IPS-15b (cell line): Measurements from ENCODE around the gene TBX15.

Experiments used
- H3K27me3 ChIP-seq: one replicate; pipeline ENCODE4 v1.6.1; 2013; ENCODE audit warnings: low read length; ENCODE audit not compliant: control insufficient read depth, insufficient read depth
- H3K36me3 ChIP-seq: one replicate; pipeline ENCODE4 v1.6.1; 2013; ENCODE audit warnings: low read length; ENCODE audit not compliant: control insufficient read depth, insufficient read depth
- H3K4me1 ChIP-seq: one replicate; pipeline ENCODE4 v1.6.1; 2013; ENCODE audit warnings: mild to moderate bottlenecking, low read length; ENCODE audit not compliant: control insufficient read depth, insufficient read depth
- H3K4me3 ChIP-seq: one replicate; pipeline ENCODE4 v1.5.1; 2013; ENCODE audit warnings: low read depth, low read length
- H3K9ac ChIP-seq: one replicate; pipeline ENCODE4 v1.6.1; 2013; ENCODE audit warnings: low read depth, mild to moderate bottlenecking, low read length
- H3K9me3 ChIP-seq: one replicate; pipeline ENCODE4 v1.6.1; 2013; ENCODE audit warnings: mild to moderate bottlenecking, low read length; ENCODE audit not compliant: control insufficient read depth, insufficient read depth

TBX15 gene

GRCh38 chr1:118881751-118882150 is 106.4 kb downstream of the TBX15 start:
- no peak overlapping the region for H3K9ac ChIP-seq
- no peaks in the 10 kb centered on the region for H3K36me3 ChIP-seq
- no peaks in the 10 kb centered on the region for H3K4me1 ChIP-seq
- no peaks in the 10 kb centered on the region for H3K27me3 ChIP-seq
- H3K4me3 ChIP-seq, result no peak overlapping the region
- no peaks in the 10 kb centered on the region for H3K9me3 ChIP-seq

GRCh38 chr1:118878661-118879060 is 109.5 kb downstream of the TBX15 start:
- Histone ChIP-seq H3K27me3 (no peaks in the 10 kb centered on the region), H3K4me1 (no peaks in the 10 kb centered on the region), H3K36me3 (no peaks in the 10 kb centered on the region), H3K9ac (no peak overlapping the region), H3K9me3 (no peaks in the 10 kb centered on the region), H3K4me3 (no peak overlapping the region)

- no peaks in the 10 kb centered on the region for H3K27me3 ChIP-seq
- H3K9ac ChIP-seq, result no peak overlapping the region
- H3K36me3 ChIP-seq, result no peaks in the 10 kb centered on the region
- H3K9me3 ChIP-seq, result no peaks in the 10 kb centered on the region
- H3K4me3 ChIP-seq, result no peak overlapping the region
- no peaks in the 10 kb centered on the region for H3K4me1 ChIP-seq
Observed at GRCh38 chr1:118877668-118878396, 110.3 kb downstream of the TBX15 start.

- Histone ChIP-seq H3K9ac (no peak overlapping the region), H3K36me3 (no peaks in the 10 kb centered on the region), H3K4me1 (no peaks in the 10 kb centered on the region), H3K9me3 (no peaks in the 10 kb centered on the region), H3K27me3 (no peaks in the 10 kb centered on the region), H3K4me3 (no peak overlapping the region)
Observed at GRCh38 chr1:118871582-118872171, 116.5 kb downstream of the TBX15 start.

GRCh38 chr1:118868387-118868786 is 119.8 kb downstream of the TBX15 start:
- Histone ChIP-seq H3K9ac (no peak overlapping the region), H3K36me3 (no peaks in the 10 kb centered on the region), H3K4me3 (no peak overlapping the region), H3K4me1 (no peaks in the 10 kb centered on the region), H3K27me3 (no peaks in the 10 kb centered on the region), H3K9me3 (no peaks in the 10 kb centered on the region)

GRCh38 chr1:118866330-118866729 is 121.8 kb downstream of the TBX15 start:
- H3K27me3 ChIP-seq, result no peaks in the 10 kb centered on the region
- H3K4me1 ChIP-seq, result no peaks in the 10 kb centered on the region
- no peaks in the 10 kb centered on the region for H3K9me3 ChIP-seq
- no peak overlapping the region for H3K9ac ChIP-seq
- no peak overlapping the region for H3K4me3 ChIP-seq
- no peaks in the 10 kb centered on the region for H3K36me3 ChIP-seq

- Histone ChIP-seq H3K4me3 (no peak overlapping the region), H3K27me3 (no peaks in the 10 kb centered on the region), H3K9me3 (no peaks in the 10 kb centered on the region), H3K36me3 (no peaks in the 10 kb centered on the region), H3K9ac (no peak overlapping the region), H3K4me1 (no peaks in the 10 kb centered on the region)
Observed at GRCh38 chr1:118863688-118864087, 124.5 kb downstream of the TBX15 start.

GRCh38 chr1:118862755-118863154 is 125.4 kb downstream of the TBX15 start:
- Histone ChIP-seq H3K36me3 (no peaks in the 10 kb centered on the region), H3K4me1 (no peaks in the 10 kb centered on the region), H3K4me3 (no peak overlapping the region), H3K9me3 (no peaks in the 10 kb centered on the region), H3K27me3 (no peaks in the 10 kb centered on the region), H3K9ac (no peak overlapping the region)

- H3K9ac ChIP-seq, result no peak overlapping the region
- H3K4me1 ChIP-seq, result no peaks in the 10 kb centered on the region
- no peak overlapping the region for H3K4me3 ChIP-seq
- no peaks in the 10 kb centered on the region for H3K9me3 ChIP-seq
- no peaks in the 10 kb centered on the region for H3K36me3 ChIP-seq
- H3K27me3 ChIP-seq, result no peaks in the 10 kb centered on the region
Observed at GRCh38 chr1:118861216-118861615, 126.9 kb downstream of the TBX15 start.

- H3K9me3 ChIP-seq, result no peaks in the 10 kb centered on the region
- no peaks in the 10 kb centered on the region for H3K4me1 ChIP-seq
- no peaks in the 10 kb centered on the region for H3K36me3 ChIP-seq
- H3K4me3 ChIP-seq, result no peak overlapping the region
- no peaks in the 10 kb centered on the region for H3K27me3 ChIP-seq
- no peak overlapping the region for H3K9ac ChIP-seq
Observed at GRCh38 chr1:118859999-118860398, 128.1 kb downstream of the TBX15 start.

- Histone ChIP-seq H3K4me1 (no peaks in the 10 kb centered on the region), H3K36me3 (no peaks in the 10 kb centered on the region), H3K27me3 (no peaks in the 10 kb centered on the region), H3K4me3 (no peak overlapping the region), H3K9ac (no peak overlapping the region), H3K9me3 (no peaks in the 10 kb centered on the region)
Observed at GRCh38 chr1:118846443-118846842, 141.7 kb downstream of the TBX15 start.

GRCh38 chr1:118842452-118843201 is 145.5 kb downstream of the TBX15 start:
- Histone ChIP-seq H3K4me1 (no peaks in the 10 kb centered on the region), H3K4me3 (no peak overlapping the region), H3K36me3 (no peaks in the 10 kb centered on the region), H3K27me3 (no peaks in the 10 kb centered on the region), H3K9ac (no peak overlapping the region), H3K9me3 (no peaks in the 10 kb centered on the region)
